Neural crest cell (in vitro differentiated cells): ENCODE data around the gene ERVV-1. TPM values are rescaled to one million over a fixed set of nuclear protein-coding genes. Genes with fewer than 3 reads are reported as not detected.
"Not testable (repeated sequence)": the region's sequence is repeated elsewhere in the genome, so short reads cannot be mapped to it uniquely, and the experiment has no call there.

Experiments
- DNase-seq: peaks from one replicate; pipeline ENCODE4 v3.0.0; 2021; ENCODE audit warnings: low read depth, mixed read lengths, low spot score
- H3K27ac Mint-ChIP-seq: one replicate; pipeline ENCODE4 v1.8.0; 2021; ENCODE audit warnings: mild to moderate bottlenecking, mixed read lengths; ENCODE audit not compliant: unreplicated experiment
- H3K27me3 Mint-ChIP-seq: 2 replicates; pipeline ENCODE4 v1.8.0; 2021; ENCODE audit warnings: low read depth, mild to moderate bottlenecking, mixed read lengths
- H3K36me3 Mint-ChIP-seq: 2 replicates; pipeline ENCODE4 v1.8.0; 2021; ENCODE audit warnings: low read depth, mild to moderate bottlenecking, mixed read lengths
- H3K4me1 Mint-ChIP-seq: 2 replicates; pipeline ENCODE4 v1.8.0; 2021; ENCODE audit warnings: mixed read lengths
- H3K4me3 Mint-ChIP-seq: one replicate; pipeline ENCODE4 v1.8.0; 2021; ENCODE audit warnings: mild to moderate bottlenecking, mixed read lengths
- H3K9me3 Mint-ChIP-seq: 2 replicates; pipeline ENCODE4 v1.8.0; 2021; ENCODE audit warnings: mixed read lengths
- CTCF ChIP-seq: fragments of 200-600 bp; sonication (generic); conservative IDR thresholded peaks from 2 replicates; pipeline ENCODE4 v1.5.0; 2021; ENCODE audit warnings: antibody characterized with exemption, mild to moderate bottlenecking
- long read RNA-seq: library from polyadenylated mRNA; unstranded; transcript quantifications from one replicate; pipeline ENCODE4 v2.0.0, GENCODE V29; 2020
- total RNA-seq: library from RNA; stranded (reverse); gene quantifications from 2 replicates; pipeline ENCODE4 v1.2.1, GENCODE V29; 2021

ERVV-1 gene
- total RNA-seq = not detected in 2 replicates
- long read RNA-seq = 0 reads

GRCh38 chr19:53013621-53014020 lies at the start of gene ERVV-1:
ERVV-1 (plus strand) TSS chr19:53013921; CDS start chr19:53014091, 170 bp downstream.
- no peak for DNase-seq
- H3K36me3 Mint-ChIP-seq = no peaks in the 10 kb centered on the region
- no peak within 1 kb of the TSS for H3K4me3 Mint-ChIP-seq
- no peaks in the 10 kb centered on the region for H3K4me1 Mint-ChIP-seq
- no peak within 1 kb of the TSS for H3K27ac Mint-ChIP-seq
- H3K9me3 Mint-ChIP-seq = no peaks in the 10 kb centered on the region
- H3K27me3 Mint-ChIP-seq = no peaks in the 10 kb centered on the region
- no peak for TF ChIP-seq CTCF

GRCh38 chr19:52967772-52968171 lies 45.9 kb upstream of the ERVV-1 start:
- DNase-seq = no peak
- H3K4me3 Mint-ChIP-seq = no peak overlapping the region
- no peaks in the 10 kb centered on the region for H3K27me3 Mint-ChIP-seq
- peaks cover 15% of the 10 kb centered on the region for H3K9me3 Mint-ChIP-seq
- peaks cover 13% of the 10 kb centered on the region for H3K4me1 Mint-ChIP-seq
- H3K27ac Mint-ChIP-seq = no peak overlapping the region
- H3K36me3 Mint-ChIP-seq = peaks cover 39% of the 10 kb centered on the region
- no peak for TF ChIP-seq CTCF

GRCh38 chr19:52981329-52981728 lies 32.4 kb upstream of the ERVV-1 start:
- Mint-ChIP-seq H3K9me3 (peaks cover 5% of the 10 kb centered on the region), H3K36me3 (peaks cover 20% of the 10 kb centered on the region), H3K4me1 (no peaks in the 10 kb centered on the region), H3K4me3 (no peak overlapping the region), H3K27ac (no peak overlapping the region), H3K27me3 (no peaks in the 10 kb centered on the region)
- DNase-seq = no peak
- TF ChIP-seq CTCF = no peak

GRCh38 chr19:52983167-52983566 lies 30.6 kb upstream of the ERVV-1 start:
- not testable (repeated sequence) for H3K27me3 Mint-ChIP-seq, DNase-seq, H3K27ac Mint-ChIP-seq, H3K4me3 Mint-ChIP-seq, H3K4me1 Mint-ChIP-seq
- Mint-ChIP-seq H3K36me3 (peaks cover 32% of the 10 kb centered on the region), H3K9me3 (peaks cover 10% of the 10 kb centered on the region)

- Mint-ChIP-seq H3K9me3 (peaks cover 10% of the 10 kb centered on the region), H3K27me3 (peaks cover 4% of the 10 kb centered on the region), H3K4me3 (no peak overlapping the region), H3K4me1 (peaks cover 5% of the 10 kb centered on the region), H3K36me3 (peaks cover 38% of the 10 kb centered on the region), H3K27ac (no peak overlapping the region)
- no peak for TF ChIP-seq CTCF
- DNase-seq = no peak
These were observed 26.5 kb upstream of the ERVV-1 start for GRCh38 chr19:52987221-52987620.

- no peak overlapping the region for H3K27ac Mint-ChIP-seq
- peaks cover 8% of the 10 kb centered on the region for H3K27me3 Mint-ChIP-seq
- peaks cover 38% of the 10 kb centered on the region for H3K36me3 Mint-ChIP-seq
- TF ChIP-seq CTCF = no peak
- no peak overlapping the region for H3K4me3 Mint-ChIP-seq
- peaks cover 18% of the 10 kb centered on the region for H3K4me1 Mint-ChIP-seq
- peaks cover 10% of the 10 kb centered on the region for H3K9me3 Mint-ChIP-seq
- no peak for DNase-seq
These were observed 25.2 kb upstream of the ERVV-1 start for GRCh38 chr19:52988506-52988905.
